A549 (cell line): ENCODE results near the gene KBTBD13. TPM values are rescaled to one million over a fixed set of nuclear protein-coding genes. Genes with fewer than 3 reads are reported as not detected.
A peak's percentile ranks its signal among the peaks of the same experiment; 100 is the strongest.

ENCODE experiments used
- ATAC-seq, 2 experiments: fragments of 200-7000 bp in 1 of 2; fragments of >200 bp in 1 of 2; cut with Nextera tagmentation in 1 of 2; cut with Tn5 transposase in 1 of 2; 3 replicates each; pipeline versions ENCODE4 v1.8.0 to v1.9.1; 2018 to 2020; ENCODE audit warnings: mild to moderate bottlenecking in 1 of 2, moderate library complexity in 1 of 2
- CTCF ChIA-PET: fragments of 300-600 bp; sonication (Branson Sonifier 250); formaldehyde crosslinking; extraction: SDS; loops from one replicate; lab custom pipeline; 2021; ENCODE audit warnings: antibody characterized with exemption, inconsistent platforms; lab: Yijun Ruan, JAX
- POLR2A ChIA-PET: fragments of 350-600 bp; formaldehyde crosslinking; extraction: SDS; loops from one replicate; lab custom pipeline; 2021; ENCODE audit warnings: antibody characterized with exemption, inconsistent platforms; lab: Yijun Ruan, JAX
- DNase-seq, 2 experiments: peaks; one replicate each; pipeline versions ENCODE4 v3.0.0 to v3.0.0-alpha.2; 2011 to 2016; ENCODE audit warnings: low read depth in 1 of 2, low spot score in 1 of 2
- FAIRE-seq: peaks from 2 replicates; lab custom pipeline; 2011; peaks lifted over from hg19 to GRCh38; lab: Jason Lieb, UNC
- H3K27ac ChIP-seq, 2 experiments: fragments of >200 bp; sonication (Bioruptor Twin); formaldehyde crosslinking; 3 replicates each; pipeline ENCODE4 v1.5.1; 2016 to 2017
- H3K4me1 ChIP-seq: fragments of >200 bp; sonication (Bioruptor Twin); formaldehyde crosslinking; 3 replicates; pipeline ENCODE4 v1.6.1; 2016
- H3K4me2 ChIP-seq: fragments of >200 bp; sonication (Bioruptor Twin); formaldehyde crosslinking; 3 replicates; pipeline ENCODE4 v1.6.1; 2016
- H3K4me3 ChIP-seq: fragments of >200 bp; sonication (Bioruptor Twin); formaldehyde crosslinking; 3 replicates; pipeline ENCODE4 v1.5.1; 2016
- H3K9me3 ChIP-seq: fragments of >200 bp; sonication (Bioruptor Twin); formaldehyde crosslinking; 3 replicates; pipeline ENCODE4 v1.6.1; 2016
- ATOH8 ChIP-seq: fragments of 250-450 bp; sonication (Bioruptor Pico); IDR thresholded peaks from 2 replicates; pipeline ENCODE4 v1.5.0; 2020; ENCODE audit warnings: low read depth, mild to moderate bottlenecking, moderate library complexity
- BCL3 ChIP-seq: fragments of >200 bp; sonication (Bioruptor Twin); formaldehyde crosslinking; IDR thresholded peaks from 3 replicates; pipeline ENCODE4 v1.6.1; 2016
- CHD4 ChIP-seq: fragments of 200-600 bp; sonication (generic); IDR thresholded peaks from 2 replicates; pipeline ENCODE4 v1.6.1; 2016; ENCODE audit warnings: antibody characterized with exemption, mild to moderate bottlenecking, borderline replicate concordance
- CTCF ChIP-seq: fragments of >200 bp; sonication (Bioruptor Twin); formaldehyde crosslinking; IDR thresholded peaks from 3 replicates; pipeline ENCODE4 v1.5.1; 2016
- EHF ChIP-seq: fragments of 250-450 bp; sonication (Bioruptor Pico); IDR thresholded peaks from 2 replicates; pipeline ENCODE4 v1.5.0; 2020; ENCODE audit warnings: mild to moderate bottlenecking
- ELK1 ChIP-seq: fragments of 150-350 bp; IDR thresholded peaks from 2 replicates; pipeline ENCODE4 v1.6.1; 2014; ENCODE audit warnings: low read depth, mild to moderate bottlenecking, low read length
- EP300 ChIP-seq, 2 experiments: fragments of >200 bp; sonication (Bioruptor Twin); formaldehyde crosslinking; IDR thresholded peaks; 2 replicates in 1 of 2; 3 replicates in 1 of 2; pipeline ENCODE4 v1.6.1; 2016 to 2017
- ESRRA ChIP-seq: fragments of 150-350 bp; IDR thresholded peaks from 2 replicates; pipeline ENCODE4 v1.6.1; 2014; ENCODE audit warnings: mild to moderate bottlenecking, low read length, borderline replicate concordance
- FOSB ChIP-seq: fragments of 250-450 bp; sonication (Bioruptor Pico); IDR thresholded peaks from 2 replicates; pipeline ENCODE4 v1.5.0; 2020; ENCODE audit warnings: mild to moderate bottlenecking, moderate library complexity
- GATA3 ChIP-seq: IDR thresholded peaks from 2 replicates; pipeline ENCODE4 v1.6.1; 2012; ENCODE audit warnings: borderline replicate concordance
- HDAC2 ChIP-seq: fragments of 200-600 bp; sonication (generic); IDR thresholded peaks from 2 replicates; pipeline ENCODE4 v1.6.1; 2016
- HEYL ChIP-seq: fragments of 250-450 bp; sonication (Bioruptor Pico); IDR thresholded peaks from 2 replicates; pipeline ENCODE4 v1.8.0; 2021; ENCODE audit warnings: mild to moderate bottlenecking, moderate library complexity
- HOXA7 ChIP-seq: fragments of 250-450 bp; sonication (Bioruptor Pico); IDR thresholded peaks from 2 replicates; pipeline ENCODE4 v1.5.0; 2020; ENCODE audit warnings: mild to moderate bottlenecking, moderate library complexity
- HOXB5 ChIP-seq: fragments of 250-450 bp; sonication (Bioruptor Pico); IDR thresholded peaks from 2 replicates; pipeline ENCODE4 v1.5.0; 2020; ENCODE audit warnings: mild to moderate bottlenecking, moderate library complexity
- JUN ChIP-seq, 2 experiments: fragments of >200 bp; sonication (Bioruptor Twin); formaldehyde crosslinking; IDR thresholded peaks; 2 replicates in 1 of 2; 3 replicates in 1 of 2; pipeline ENCODE4 v1.6.1; 2016 to 2017
- JUNB ChIP-seq: fragments of >200 bp; sonication (Bioruptor Twin); formaldehyde crosslinking; IDR thresholded peaks from 2 replicates; pipeline ENCODE4 v1.6.1; 2016
- MYC ChIP-seq: IDR thresholded peaks from 2 replicates; pipeline ENCODE4 v1.6.1; 2012; ENCODE audit warnings: mild to moderate bottlenecking, inconsistent platforms, low read length, improper control_type of control experiment, borderline replicate concordance
- NPAS2 ChIP-seq: fragments of 250-450 bp; sonication (Bioruptor Pico); IDR thresholded peaks from 2 replicates; pipeline ENCODE4 v1.8.0; 2022; ENCODE audit warnings: mild to moderate bottlenecking, moderate library complexity, borderline replicate concordance
- RARB ChIP-seq: fragments of 250-450 bp; sonication (Bioruptor Pico); IDR thresholded peaks from 2 replicates; pipeline ENCODE4 v1.8.0; 2021; ENCODE audit warnings: mild to moderate bottlenecking, moderate library complexity
- SREBF2 ChIP-seq: fragments of 450-650 bp; IDR thresholded peaks from 2 replicates; pipeline ENCODE4 v1.6.1; 2014; ENCODE audit warnings: mild to moderate bottlenecking, moderate library complexity
- TFCP2L1 ChIP-seq: fragments of 250-450 bp; sonication (Bioruptor Pico); IDR thresholded peaks from 2 replicates; pipeline ENCODE4 v1.5.0; 2021; ENCODE audit warnings: mild to moderate bottlenecking
- TP53 ChIP-seq: fragments of 250-450 bp; sonication (Bioruptor Pico); IDR thresholded peaks from 2 replicates; pipeline ENCODE4 v1.5.0; 2021; ENCODE audit warnings: mild to moderate bottlenecking, moderate library complexity
- USF2 ChIP-seq: fragments of 450-650 bp; IDR thresholded peaks from 2 replicates; pipeline ENCODE4 v1.6.1; 2014; ENCODE audit warnings: antibody characterized with exemption
- ZC3H11A ChIP-seq: fragments of 450-650 bp; IDR thresholded peaks from 2 replicates; pipeline ENCODE4 v1.6.1; 2014; ENCODE audit warnings: antibody characterized with exemption, mild to moderate bottlenecking
- ZSCAN20 ChIP-seq: fragments of 250-450 bp; sonication (Bioruptor Pico); IDR thresholded peaks from 2 replicates; pipeline ENCODE4 v1.8.0; 2022; ENCODE audit warnings: mild to moderate bottlenecking, moderate library complexity
- WGBS: methylation state at CpG from one replicate; pipeline ENCODE4 v1.1.6; 2017; ENCODE audit errors: missing lambda C conversion rate; 5-methylcytosine and 5-hydroxymethylcytosine counted together
- polyA minus RNA-seq: library from RNA; depleted of rRNA, polyadenylated mRNA; stranded (reverse); fragments of >200 nt; gene quantifications from 2 replicates; pipeline ENCODE4 v1.2.3, GENCODE V29; 2011; rRNA and poly(A)+ RNA removed
- polyA plus RNA-seq, 4 experiments: library from polyadenylated mRNA; depleted of rRNA in 3 of 4; stranded (reverse); fragments of >200 nt; fragmentation: RNase III in 1 of 4; extraction: RNeasy Plus Mini Kit Qiagen cat#74134 plus additional on column Dnase treatment in 1 of 4; gene quantifications; 2 replicates in 3 of 4; 3 replicates in 1 of 4; pipeline ENCODE4 v1.2.3, GENCODE V29; 2011 to 2017

Gene KBTBD13
- not detected in 2 replicates for polyA plus RNA-seq (2011; rRNA removed)
- polyA plus RNA-seq (2012; cell fraction: cytosol; rRNA removed): not detected in 2 replicates
- not detected in 2 replicates for polyA plus RNA-seq (2012; cell fraction: nucleus; rRNA removed)
- not detected in 3 replicates for polyA plus RNA-seq (2017; fragmentation: RNase III; extraction: RNeasy Plus Mini Kit Qiagen cat#74134 plus additional on column Dnase treatment)
- polyA minus RNA-seq: not detected in 2 replicates

- FAIRE-seq (no peak), DNase-seq (no peak), ATAC-seq (no peak)
- no peaks in the 10 kb centered on the region for H3K9me3 ChIP-seq
- WGBS: 95% methylated on average over 73 of the region's 73 CpGs
- TF ChIP-seq MYC (no peak), ZSCAN20 (CRISPR knock-in tag) (no peak), CHD4 (no peak), ELK1 (no peak)
- ChIA-PET CTCF (interaction anchor here (0.7 to 32.9 kb wide), 17 partner anchors 9 to 346 kb away, joined by 3 to 1280 read pairs (median 7); partner anchors contain the start of genes MTFMT, RASL12 and SLC51B), POLR2A (no interaction called here)
- H3K4me3 ChIP-seq: no peak within 1 kb of the TSS
- peak within 1 kb of the TSS in 1 of 2 experiments; percentile 65; a peak in 3 of 6 replicates for H3K27ac ChIP-seq
- H3K4me2 ChIP-seq: peak within 1 kb of the TSS; percentile 62
- H3K4me1 ChIP-seq: peaks cover 7% of the 10 kb centered on the region; the same call in 1 of the 3 replicates
Measured at GRCh38 chr15:65076486-65077290, at the start of gene KBTBD13. KBTBD13 (plus strand) TSS chr15:65076746; CDS start chr15:65076816, 70 bp downstream.

DNA sequence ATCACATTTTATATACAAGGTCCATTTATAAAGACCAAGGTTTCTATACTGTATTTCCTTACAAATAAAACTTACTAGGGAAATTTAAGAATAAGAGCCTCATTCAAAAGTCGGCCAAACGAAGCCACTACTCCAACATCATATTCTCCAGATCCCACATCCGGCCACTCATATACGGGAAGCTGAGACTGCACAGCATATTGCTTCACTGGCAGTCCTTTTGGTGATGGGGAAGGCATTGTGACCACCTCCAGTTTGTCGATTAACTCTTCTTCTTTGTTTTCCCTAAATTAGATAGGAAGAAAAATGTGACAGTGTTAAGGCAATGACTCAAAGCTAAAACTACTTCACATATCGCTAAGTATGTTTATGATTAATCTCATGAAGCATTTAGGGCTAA is 49.8 kb upstream of the KBTBD13 start:
- POLR2A ChIA-PET: no interaction called here
- no peak for ATAC-seq
- peaks cover 17% of the 10 kb centered on the region for H3K4me1 ChIP-seq
- H3K27ac ChIP-seq: no peak overlapping the region
- H3K9me3 ChIP-seq: no peaks in the 10 kb centered on the region
- WGBS: 86% methylated on average over 6 of the region's 6 CpGs
- H3K4me3 ChIP-seq: no peak overlapping the region
- no peak for DNase-seq
- FAIRE-seq: no peak
- TF ChIP-seq JUN (IDR thresholded peaks at IDR 0.05) (no peak), ESRRA (no peak), EP300 (IDR thresholded peaks at IDR 0.05) (no peak), FOSB (no peak), ZC3H11A (no peak), NPAS2 (no peak), TP53 (no peak), USF2 (no peak)
- no peak overlapping the region for H3K4me2 ChIP-seq
- CTCF ChIA-PET: interaction anchor here (0.6 to 1.7 kb wide), 5 partner anchors 13 to 270 kb away, joined by 3 to 6 read pairs (median 4); no protein-coding TSS in a partner anchor

- H3K4me3 ChIP-seq: peak overlapping the region; percentile 73; the same call in 2 of the 3 replicates
- POLR2A ChIA-PET: no interaction called here
- WGBS: 91% methylated on average over 1 of the region's 1 CpG
Measured at GRCh38 chr15:65027593-65027992, 49.0 kb upstream of the KBTBD13 start.

More at GRCh38 chr15:65027593-65027992, 49.0 kb upstream of the KBTBD13 start:
- no peak for FAIRE-seq
- H3K4me1 ChIP-seq: peaks cover 18% of the 10 kb centered on the region
- CTCF ChIA-PET: interaction anchor here (0.8 to 1.7 kb wide), 2 partner anchors 18 to 50 kb away, joined by 3 to 6 read pairs; no protein-coding TSS in a partner anchor
- H3K9me3 ChIP-seq: no peaks in the 10 kb centered on the region
- no peak for DNase-seq
- TF ChIP-seq USF2: no peak
- TF ChIP-seq GATA3: no peak
- TF ChIP-seq SREBF2: no peak
- TF ChIP-seq JUNB: no peak
- TF ChIP-seq HDAC2: no peak
- TF ChIP-seq HEYL (CRISPR knock-in tag): no peak
- no peak for TF ChIP-seq MYC
- TF ChIP-seq BCL3: no peak
- no peak for TF ChIP-seq HOXB5
- TF ChIP-seq EHF (CRISPR knock-in tag): no peak
- TF ChIP-seq TP53: no peak
- TF ChIP-seq TFCP2L1 (CRISPR knock-in tag): no peak
- TF ChIP-seq ATOH8 (CRISPR knock-in tag): no peak
- TF ChIP-seq RARB (CRISPR knock-in tag): no peak
- TF ChIP-seq EP300 (IDR thresholded peaks at IDR 0.05): no peak
- TF ChIP-seq CTCF: no peak
- TF ChIP-seq HOXA7 (CRISPR knock-in tag): no peak
- H3K4me2 ChIP-seq: peak overlapping the region; percentile 98
- H3K27ac ChIP-seq: no peak overlapping the region; a peak in 1 of 6 replicates
- no peak for ATAC-seq
